GM23338 (cell line): ENCODE results near the gene LYPD4.

Experiments
- CREB1 ChIP-seq: fragments of 250-450 bp; sonication (Bioruptor Pico); IDR thresholded peaks from 2 replicates; pipeline ENCODE4 v1.5.0; 2020; ENCODE audit warnings: low read depth, mild to moderate bottlenecking, moderate library complexity
- CTCF ChIP-seq, 2 experiments: fragments of 200-600 bp in 1 of 2; sonication (generic) in 1 of 2; conservative IDR thresholded peaks; 2 replicates each; pipeline versions ENCODE4 v1.5.1 to v1.6.1; 2016 to 2017; ENCODE audit warnings: antibody characterized with exemption in 2 of 2, low read depth in 2 of 2, mild to moderate bottlenecking in 2 of 2, moderate library complexity in 1 of 2
- EZH2 ChIP-seq: fragments of 200-600 bp; sonication (generic); IDR thresholded peaks from one replicate; pipeline ENCODE4 v1.8.0; 2017; ENCODE audit warnings: antibody characterized with exemption, mild to moderate bottlenecking, low read depth; ENCODE audit not compliant: unreplicated experiment
- JUNB ChIP-seq: IDR thresholded peaks from one replicate; pipeline ENCODE4 v1.6.1; 2016; ENCODE audit warnings: antibody characterized with exemption; ENCODE audit not compliant: unreplicated experiment
- NANOG ChIP-seq: IDR thresholded peaks from 2 replicates; pipeline ENCODE4 v1.6.1; 2016; ENCODE audit warnings: antibody characterized with exemption, borderline replicate concordance
- POLR2AphosphoS5 ChIP-seq: IDR thresholded peaks from 2 replicates; pipeline ENCODE4 v1.6.1; 2016; ENCODE audit warnings: antibody characterized with exemption, low read depth
- REST ChIP-seq: IDR thresholded peaks from one replicate; pipeline ENCODE4 v1.6.1; 2018; ENCODE audit warnings: antibody characterized with exemption; ENCODE audit not compliant: unreplicated experiment

GRCh38 chr19:41876847-41877832 is 32.7 kb upstream of the LYPD4 start, which contains the start of gene CD79A:
- TF ChIP-seq CTCF (conservative IDR thresholded peaks at IDR 0.05; ENCODE audit: low read depth in 2 of 2) (no peak), CREB1 (CRISPR knock-in tag) (no peak), POLR2AphosphoS5 (no peak), EZH2 (no peak), REST (no peak), NANOG (no peak), JUNB (no peak)
